HG03565 (cell line): ENCODE data around the gene CCDC136.
A peak's percentile ranks its signal among the peaks of the same experiment; 100 is the strongest.

Experiments used
- ATAC-seq: cut with Tn5 transposase; IDR thresholded peaks from one replicate; pipeline ENCODE4 v1.9.1; 2021; ENCODE audit warnings: mild to moderate bottlenecking, moderate library complexity; ENCODE audit not compliant: unreplicated experiment

Gene CCDC136

GRCh38 chr7:128859232-128860157 lies 67.7 kb downstream of the CCDC136 start:
- ATAC-seq: no peak

- ATAC-seq: no peak
Observed at GRCh38 chr7:128860158-128861073, 68.6 kb downstream of the CCDC136 start.

GRCh38 chr7:128861957-128862570 lies 70.3 kb downstream of the CCDC136 start:
- ATAC-seq: no peak

GRCh38 chr7:128862571-128863432 lies 71.0 kb downstream of the CCDC136 start, which contains the start of gene ATP6V1F:
Gene ATP6V1F, plus strand, starts transcription at chr7:128862856. Its CDS starts 49 bp downstream, at chr7:128862905.
- ATAC-seq: peak; percentile 75

- no peak for ATAC-seq
Observed at GRCh38 chr7:128863433-128863989, 71.7 kb downstream of the CCDC136 start.

- no peak for ATAC-seq
Observed at GRCh38 chr7:128865303-128865702, 73.5 kb downstream of the CCDC136 start.

- ATAC-seq: no peak
Observed at GRCh38 chr7:128865996-128866877, 74.5 kb downstream of the CCDC136 start.

GRCh38 chr7:128867241-128867640 lies 75.5 kb downstream of the CCDC136 start:
- no peak for ATAC-seq

- ATAC-seq: no peak
Observed at GRCh38 chr7:128867842-128868623, 76.3 kb downstream of the CCDC136 start.

- no peak for ATAC-seq
Observed at GRCh38 chr7:128868624-128869137, 76.9 kb downstream of the CCDC136 start.

- ATAC-seq: no peak
Observed at GRCh38 chr7:128869138-128869943, 77.6 kb downstream of the CCDC136 start.

- ATAC-seq: no peak
Observed at GRCh38 chr7:128869944-128870285, 78.1 kb downstream of the CCDC136 start.

GRCh38 chr7:128871050-128871449 lies 79.3 kb downstream of the CCDC136 start:
- ATAC-seq: no peak
